Astrocyte of the cerebellum (primary cell): ENCODE data around the gene BIVM.

Source experiments
- DNase-seq: peaks from one replicate; pipeline ENCODE4 v3.0.0-alpha.2; 2011; ENCODE audit warnings: low read depth
- H3K4me3 ChIP-seq: 2 replicates; pipeline ENCODE4 v1.5.1; 2011; ENCODE audit warnings: mild to moderate bottlenecking, low read depth, low read length, moderate library complexity
- CTCF ChIP-seq: IDR thresholded peaks from 2 replicates; pipeline ENCODE4 v1.5.1; 2012; ENCODE audit warnings: low read length, low read depth, moderate library complexity, mild to moderate bottlenecking; ENCODE audit errors: missing control alignments
- in situ Hi-C: cut with HindIII; loops from 2 replicates; pipeline ENCODE4 v1.10.0; 2017; ENCODE audit warnings: low sequenced_read_pairs

Gene BIVM

GRCh38 chr13:102768909-102769308, 30.0 kb upstream of the BIVM start:
- no peak for DNase-seq
- no peak overlapping the region for H3K4me3 ChIP-seq
- in situ Hi-C loops: no loop called here
- TF ChIP-seq CTCF: no peak

- no peak for DNase-seq
- no peak for TF ChIP-seq CTCF
- H3K4me3 ChIP-seq: no peak overlapping the region
- in situ Hi-C loops: no loop called here
These were observed 29.2 kb upstream of the BIVM start for GRCh38 chr13:102769679-102770078.

GRCh38 chr13:102770435-102770834, 28.5 kb upstream of the BIVM start:
- H3K4me3 ChIP-seq: no peak overlapping the region
- no peak for DNase-seq
- TF ChIP-seq CTCF: no peak

GRCh38 chr13:102771298-102772041, 27.4 kb upstream of the BIVM start:
- in situ Hi-C loops: no loop called here
- TF ChIP-seq CTCF: no peak
- no peak overlapping the region for H3K4me3 ChIP-seq
- no peak for DNase-seq

More at GRCh38 chr13:102770435-102770834, 28.5 kb upstream of the BIVM start:
- in situ Hi-C loops: no loop called here

DNA sequence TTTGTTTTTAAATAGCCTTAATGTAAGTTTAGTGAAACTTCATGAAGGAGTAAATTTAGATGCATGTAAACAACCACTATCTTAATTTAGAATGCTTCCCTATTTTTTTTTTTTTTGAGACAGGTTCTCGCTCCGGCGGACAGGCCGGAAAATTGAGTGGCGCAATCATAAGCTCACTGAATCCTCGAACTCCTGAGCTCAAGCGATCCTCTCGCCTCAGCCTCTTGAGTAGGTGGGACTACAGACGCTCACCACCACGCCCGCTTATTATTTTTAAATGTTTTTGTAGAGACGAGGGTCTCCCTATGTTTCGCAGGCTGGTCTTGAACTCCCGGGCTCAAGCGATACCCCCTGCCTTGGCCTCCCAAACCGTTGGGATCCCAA, 26.9 kb upstream of the BIVM start:
- no peak for TF ChIP-seq CTCF
- in situ Hi-C loops: no loop called here
- DNase-seq: no peak
- no peak overlapping the region for H3K4me3 ChIP-seq

- in situ Hi-C loops: no loop called here
- TF ChIP-seq CTCF: no peak
- peak within 1 kb of the TSS; percentile 71 for H3K4me3 ChIP-seq
- DNase-seq: peak; percentile 40
These were observed 25.3 kb upstream of the BIVM start, which contains the start of gene TEX30 for GRCh38 chr13:102773441-102774213. TEX30 (minus strand) TSS chr13:102773786; CDS start chr13:102770026, 3,760 bp downstream.
